Endothelial cell of umbilical vein (primary cell): ENCODE measurements around the gene DHRS12.

Experiments used
- EZH2 ChIP-seq: IDR thresholded peaks from 2 replicates; pipeline ENCODE4 v1.6.1; 2012; ENCODE audit warnings: borderline replicate concordance, low read depth, mild to moderate bottlenecking, moderate library complexity, low read length, inconsistent platforms; ENCODE audit not compliant: severe bottlenecking
- POLR2A ChIP-seq: IDR thresholded peaks from 2 replicates; pipeline ENCODE4 v1.6.1; 2012; ENCODE audit warnings: low read depth, mild to moderate bottlenecking, control low read depth, low read length
- POLR2AphosphoS5 ChIP-seq: IDR thresholded peaks from 2 replicates; pipeline ENCODE4 v1.6.1; 2012; ENCODE audit warnings: low read depth, mild to moderate bottlenecking, control low read depth, low read length, moderate library complexity; ENCODE audit not compliant: insufficient read depth
- TF ChIP-seq, protein P1 (sequence below), 2 donors: IDR thresholded peaks; 1 replicate in 1 of 2; 2 replicates in 1 of 2; pipeline ENCODE4 v1.5.1; 2011; ENCODE audit warnings: low read length in 2 of 2, mild to moderate bottlenecking in 2 of 2, moderate library complexity in 2 of 2, control low read depth in 1 of 2, inconsistent platforms in 1 of 2, low read depth in 1 of 2; ENCODE audit not compliant: insufficient read depth in 1 of 2; ENCODE audit errors: extremely low read depth in 1 of 2

DNA sequence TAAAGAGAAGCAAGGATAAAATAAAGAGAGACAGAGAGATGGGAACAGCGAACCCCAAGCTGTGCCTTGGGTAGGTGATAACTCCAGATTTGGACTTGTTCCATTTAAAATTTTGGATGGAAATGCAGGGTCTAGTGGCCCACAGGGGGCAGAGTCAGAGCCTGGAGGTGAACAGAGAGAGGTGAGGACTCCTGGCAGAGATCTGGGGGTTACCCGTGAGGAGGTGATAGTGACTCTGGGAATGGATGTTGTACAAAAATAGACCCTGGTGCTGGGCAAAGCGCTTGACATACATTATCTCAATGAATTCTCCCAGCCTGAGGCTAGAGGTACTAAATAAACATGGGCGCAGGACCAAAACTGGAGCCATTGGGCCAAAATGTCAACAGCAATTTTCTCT, 14.3 kb upstream of the DHRS12 start:
- TF ChIP-seq, protein P1, sequence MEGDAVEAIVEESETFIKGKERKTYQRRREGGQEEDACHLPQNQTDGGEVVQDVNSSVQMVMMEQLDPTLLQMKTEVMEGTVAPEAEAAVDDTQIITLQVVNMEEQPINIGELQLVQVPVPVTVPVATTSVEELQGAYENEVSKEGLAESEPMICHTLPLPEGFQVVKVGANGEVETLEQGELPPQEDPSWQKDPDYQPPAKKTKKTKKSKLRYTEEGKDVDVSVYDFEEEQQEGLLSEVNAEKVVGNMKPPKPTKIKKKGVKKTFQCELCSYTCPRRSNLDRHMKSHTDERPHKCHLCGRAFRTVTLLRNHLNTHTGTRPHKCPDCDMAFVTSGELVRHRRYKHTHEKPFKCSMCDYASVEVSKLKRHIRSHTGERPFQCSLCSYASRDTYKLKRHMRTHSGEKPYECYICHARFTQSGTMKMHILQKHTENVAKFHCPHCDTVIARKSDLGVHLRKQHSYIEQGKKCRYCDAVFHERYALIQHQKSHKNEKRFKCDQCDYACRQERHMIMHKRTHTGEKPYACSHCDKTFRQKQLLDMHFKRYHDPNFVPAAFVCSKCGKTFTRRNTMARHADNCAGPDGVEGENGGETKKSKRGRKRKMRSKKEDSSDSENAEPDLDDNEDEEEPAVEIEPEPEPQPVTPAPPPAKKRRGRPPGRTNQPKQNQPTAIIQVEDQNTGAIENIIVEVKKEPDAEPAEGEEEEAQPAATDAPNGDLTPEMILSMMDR (IDR thresholded peaks at IDR 0.05; ENCODE audit: extremely low read depth in 1 of 2, insufficient read depth in 1 of 2, low read depth in 1 of 2, low read length in 2 of 2): no peak
- TF ChIP-seq POLR2AphosphoS5 (no peak), POLR2A (no peak), EZH2 (no peak)
